Measurements from ENCODE around the gene KIAA0319L. TPM values are rescaled to one million over a fixed set of nuclear protein-coding genes. Genes with fewer than 3 reads are reported as not detected.

The KIAA0319L gene
- total RNA-seq, 1 experiment from 2014 or later: 20.9 TPM

DNA sequence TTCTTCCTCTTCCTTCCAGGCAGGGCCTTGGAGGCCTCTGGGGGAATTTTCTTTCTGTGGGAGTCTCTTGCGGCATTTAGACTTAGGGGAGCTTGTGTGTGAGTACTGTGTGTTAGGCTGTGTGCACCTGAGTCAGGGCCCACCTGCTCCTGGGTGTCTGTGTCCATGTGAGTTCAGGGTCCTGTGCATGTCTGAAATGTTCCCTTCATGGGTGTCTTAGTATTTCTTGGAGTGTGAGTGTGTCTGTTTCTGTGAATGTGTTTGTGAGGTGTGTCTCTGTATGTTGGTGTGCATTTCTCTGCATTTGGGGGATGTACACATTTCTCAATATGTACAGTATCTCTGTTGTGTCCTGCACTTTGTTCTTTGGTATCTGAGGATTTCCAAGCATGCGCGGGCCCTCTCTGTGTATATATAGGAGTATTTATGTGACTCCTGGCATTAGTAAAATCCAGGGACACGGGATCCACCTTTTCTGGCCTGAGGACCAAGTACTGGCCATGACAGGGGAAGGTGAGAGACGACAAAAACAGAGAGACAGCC, 18.3 kb upstream of the KIAA0319L start:
- Histone ChIP-seq H3K27me3 (ENCODE audit: low read length) (no peaks in the 10 kb centered on the region), H3K9ac (ENCODE audit: low read length) (no peak overlapping the region), H3K4me1 (ENCODE audit: insufficient read depth, low read length) (peaks cover 4% of the 10 kb centered on the region; the same call in 1 of the 2 replicates), H3K4me3 (ENCODE audit: low read length) (no peak overlapping the region), H3K4me2 (ENCODE audit: low read length) (peak overlapping the region; percentile 31; the same call in 1 of the 2 replicates), H3K36me3 (ENCODE audit: low read depth, low read length) (no peaks in the 10 kb centered on the region), H3K9me2 (replicated peaks; ENCODE audit: low read length) (no peaks in the 10 kb centered on the region), H3F3A (ENCODE audit: low read length, unreplicated experiment) (no peaks in the 10 kb centered on the region), H3K27ac (ENCODE audit: low read length) (no peak overlapping the region), H2AFZ (ENCODE audit: low read length) (0 out of 2 replicates have a peak overlapping the region, but pooled peaks have one; percentile 26), H3K9me3 (ENCODE audit: low read length) (no peaks in the 10 kb centered on the region), H3K79me2 (ENCODE audit: low read length) (no peaks in the 10 kb centered on the region), H4K20me1 (ENCODE audit: low read length) (no peaks in the 10 kb centered on the region)
- DNase-seq (no peak), ATAC-seq (no peak)
- no TSS peak for BruUV-seq (replicated peaks)
- CTCF ChIA-PET: no interaction called here
- TF ChIP-seq CTCF (conservative IDR thresholded peaks at IDR 0.05; ENCODE audit: low read depth, low read length): no peak
- TF ChIP-seq EZH2 (IDR thresholded peaks at IDR 0.05; ENCODE audit: low read length, unreplicated experiment): no peak
- no peak for TF ChIP-seq EZH2phosphoT487 (IDR thresholded peaks at IDR 0.05; ENCODE audit: borderline replicate concordance, low read length)
- POLR2A ChIA-PET (ENCODE audit: unreplicated experiment): no interaction called here
- intact Hi-C loops (cut with micrococcal nuclease): no loop called here

GRCh38 chr1:35574655-35575415, 17.6 kb upstream of the KIAA0319L start:
- no peaks in the 10 kb centered on the region for H3K9me2 ChIP-seq (replicated peaks; ENCODE audit: low read length)
- ChIA-PET CTCF (no interaction called here), POLR2A (ENCODE audit: unreplicated experiment) (no interaction called here)
- H3K4me2 ChIP-seq (ENCODE audit: low read length): peak overlapping the region; percentile 31; the same call in 1 of the 2 replicates
- H3K36me3 ChIP-seq (ENCODE audit: low read depth, low read length): no peaks in the 10 kb centered on the region
- no peaks in the 10 kb centered on the region for H3K79me2 ChIP-seq (ENCODE audit: low read length)
- H3K4me1 ChIP-seq (ENCODE audit: insufficient read depth, low read length): peaks cover 9% of the 10 kb centered on the region
- no peaks in the 10 kb centered on the region for H3K9me3 ChIP-seq (ENCODE audit: low read length)
- DNase-seq (peak; percentile 47), ATAC-seq (0 out of 2 replicates have a peak, but pooled peaks have one; percentile 7)
- H4K20me1 ChIP-seq (ENCODE audit: low read length): no peaks in the 10 kb centered on the region; the same call in 1 of the 2 replicates
- H3K4me3 ChIP-seq (ENCODE audit: low read length): no peak overlapping the region
- no TSS peak for BruUV-seq (replicated peaks)
- H3K9ac ChIP-seq (ENCODE audit: low read length): no peak overlapping the region
- 0 out of 2 replicates have a peak overlapping the region, but pooled peaks have one; percentile 26 for H2AFZ ChIP-seq (ENCODE audit: low read length)
- TF ChIP-seq EZH2 (IDR thresholded peaks at IDR 0.05; ENCODE audit: low read length, unreplicated experiment) (no peak), CTCF (conservative IDR thresholded peaks at IDR 0.05; ENCODE audit: low read depth, low read length) (no peak), EZH2phosphoT487 (IDR thresholded peaks at IDR 0.05; ENCODE audit: borderline replicate concordance, low read length) (no peak)
- no peaks in the 10 kb centered on the region for H3F3A ChIP-seq (ENCODE audit: low read length, unreplicated experiment)
- no peaks in the 10 kb centered on the region for H3K27me3 ChIP-seq (ENCODE audit: low read length)
- H3K27ac ChIP-seq (ENCODE audit: low read length): no peak overlapping the region
- intact Hi-C loops (cut with micrococcal nuclease): no loop called here

Data from PC-3 (cell line).